Measurements from ENCODE around the gene FAM219B.
"Not testable (repeated sequence)": the region's sequence is repeated elsewhere in the genome, so short reads cannot be mapped to it uniquely, and the experiment has no call there.

Gene FAM219B

GRCh38 chr15:74906450-74907162 lies at the start of gene FAM219B:
Gene FAM219B (minus strand): TSS chr15:74906851. CDS start chr15:74906800, 51 bp downstream.
- peak; percentile 46 to 61 for DNase-seq (ENCODE audit: low read depth in 1 of 2, low spot score in 1 of 2)

GRCh38 chr15:74955796-74956647 lies 49.4 kb upstream of the FAM219B start:
- peak; percentile 32 to 44 for DNase-seq (ENCODE audit: low read depth in 1 of 2, low spot score in 1 of 2)

GRCh38 chr15:74955017-74955416 lies 48.4 kb upstream of the FAM219B start:
- DNase-seq (ENCODE audit: low read depth in 1 of 2, low spot score in 1 of 2), result no peak

- no peak for DNase-seq (ENCODE audit: low read depth in 1 of 2, low spot score in 1 of 2)
Observed at GRCh38 chr15:74954515-74954914, 47.9 kb upstream of the FAM219B start.

- DNase-seq (ENCODE audit: low read depth in 1 of 2, low spot score in 1 of 2), result no peak
Observed at GRCh38 chr15:74951006-74951405, 44.4 kb upstream of the FAM219B start.

GRCh38 chr15:74950078-74950908 lies 43.6 kb upstream of the FAM219B start:
- peak; percentile 50 to 69 for DNase-seq (ENCODE audit: low read depth in 1 of 2, low spot score in 1 of 2)

- DNase-seq (ENCODE audit: low read depth in 1 of 2, low spot score in 1 of 2), result peak; percentile 74 to 87
Observed at GRCh38 chr15:74937590-74938371, 31.1 kb upstream of the FAM219B start, which contains the start of gene COX5A. Gene COX5A (minus strand): TSS chr15:74938073. CDS start chr15:74938014, 59 bp downstream.

GRCh38 chr15:74937272-74937589 lies 30.6 kb upstream of the FAM219B start:
- no peak for DNase-seq (ENCODE audit: low read depth in 1 of 2, low spot score in 1 of 2)

- not testable (repeated sequence) for DNase-seq (ENCODE audit: low read depth in 1 of 2, low spot score in 1 of 2)
Observed at GRCh38 chr15:74935193-74935592, 28.5 kb upstream of the FAM219B start.

- DNase-seq (ENCODE audit: low read depth in 1 of 2, low spot score in 1 of 2), result no peak
Observed at GRCh38 chr15:74933573-74933972, 26.9 kb upstream of the FAM219B start.

GRCh38 chr15:74928771-74929198 lies 22.1 kb upstream of the FAM219B start:
- DNase-seq (ENCODE audit: low read depth in 1 of 2, low spot score in 1 of 2), result no peak

GRCh38 chr15:74924525-74924924 lies 17.9 kb upstream of the FAM219B start:
- no peak for DNase-seq (ENCODE audit: low read depth in 1 of 2, low spot score in 1 of 2)

- no peak for DNase-seq (ENCODE audit: low read depth in 1 of 2, low spot score in 1 of 2)
Observed at GRCh38 chr15:74920456-74920855, 13.8 kb upstream of the FAM219B start.

GRCh38 chr15:74917676-74918075 lies 11.0 kb upstream of the FAM219B start:
- DNase-seq (ENCODE audit: low read depth in 1 of 2, low spot score in 1 of 2), result no peak

GRCh38 chr15:74913799-74914198 lies 7.1 kb upstream of the FAM219B start:
- not testable (repeated sequence) for DNase-seq (ENCODE audit: low read depth in 1 of 2, low spot score in 1 of 2)

- DNase-seq (ENCODE audit: low read depth in 1 of 2, low spot score in 1 of 2), result no peak
Observed at GRCh38 chr15:74913041-74913440, 6.4 kb upstream of the FAM219B start.

- DNase-seq (ENCODE audit: low read depth in 1 of 2, low spot score in 1 of 2), result no peak
Observed at GRCh38 chr15:74908635-74909034, 2.0 kb upstream of the FAM219B start.

- DNase-seq (ENCODE audit: low read depth in 1 of 2, low spot score in 1 of 2), result no peak
Observed at GRCh38 chr15:74907163-74907870, 666 bp upstream of the FAM219B start.

- DNase-seq (ENCODE audit: low read depth in 1 of 2, low spot score in 1 of 2), result no peak
Observed at GRCh38 chr15:74906067-74906449, 593 bp downstream of the FAM219B start.

- no peak for DNase-seq (ENCODE audit: low read depth in 1 of 2, low spot score in 1 of 2)
Observed at GRCh38 chr15:74904190-74904805, 2.4 kb downstream of the FAM219B start.
